ENCODE measurements around the gene NTN1.

Gene NTN1

GRCh38 chr17:9218911-9219310, 197.6 kb downstream of the NTN1 start:
- no peaks in the 10 kb centered on the region for H3K4me1 ChIP-seq (ENCODE audit: low read depth, poor library complexity, severe bottlenecking)
- H3K4me2 ChIP-seq = no peak overlapping the region
- TF ChIP-seq CTCF (conservative IDR thresholded peaks at IDR 0.05; ENCODE audit: low read depth, low read length) = no peak
- no peak overlapping the region for H3K9ac ChIP-seq
- H3K79me2 ChIP-seq (ENCODE audit: insufficient read depth, low read depth) = no peaks in the 10 kb centered on the region
- H4K20me1 ChIP-seq (ENCODE audit: insufficient read depth) = no peaks in the 10 kb centered on the region
- no peaks in the 10 kb centered on the region for H3K36me3 ChIP-seq (ENCODE audit: insufficient read depth)
- no peak overlapping the region for H3K4me3 ChIP-seq (IDR thresholded peaks at IDR 0.05; ENCODE audit: insufficient read depth, low read depth, low read length)
- H3K27me3 ChIP-seq (ENCODE audit: insufficient read depth, low read depth) = no peaks in the 10 kb centered on the region
- no peak overlapping the region for H3K27ac ChIP-seq
- H2AFZ ChIP-seq (ENCODE audit: low read depth) = no peak overlapping the region

- no peak overlapping the region for H3K4me3 ChIP-seq (IDR thresholded peaks at IDR 0.05; ENCODE audit: insufficient read depth, low read depth, low read length)
- no peak overlapping the region for H2AFZ ChIP-seq (ENCODE audit: low read depth)
- no peak overlapping the region for H3K9ac ChIP-seq
- H3K4me2 ChIP-seq = no peak overlapping the region
- H3K79me2 ChIP-seq (ENCODE audit: insufficient read depth, low read depth) = no peaks in the 10 kb centered on the region
- H3K27me3 ChIP-seq (ENCODE audit: insufficient read depth, low read depth) = no peaks in the 10 kb centered on the region
- no peaks in the 10 kb centered on the region for H3K36me3 ChIP-seq (ENCODE audit: insufficient read depth)
- TF ChIP-seq CTCF (conservative IDR thresholded peaks at IDR 0.05; ENCODE audit: low read depth, low read length) = no peak
- no peaks in the 10 kb centered on the region for H4K20me1 ChIP-seq (ENCODE audit: insufficient read depth)
- no peak overlapping the region for H3K27ac ChIP-seq
- no peaks in the 10 kb centered on the region for H3K4me1 ChIP-seq (ENCODE audit: low read depth, poor library complexity, severe bottlenecking)
Measured at GRCh38 chr17:9219631-9220397, 198.5 kb downstream of the NTN1 start.

GRCh38 chr17:9220398-9221146, 199.3 kb downstream of the NTN1 start:
- no peak overlapping the region for H3K27ac ChIP-seq
- no peaks in the 10 kb centered on the region for H3K79me2 ChIP-seq (ENCODE audit: insufficient read depth, low read depth)
- no peak overlapping the region for H3K9ac ChIP-seq
- no peak for TF ChIP-seq CTCF (conservative IDR thresholded peaks at IDR 0.05; ENCODE audit: low read depth, low read length)
- no peaks in the 10 kb centered on the region for H3K27me3 ChIP-seq (ENCODE audit: insufficient read depth, low read depth)
- H3K4me2 ChIP-seq = no peak overlapping the region
- no peak overlapping the region for H3K4me3 ChIP-seq (IDR thresholded peaks at IDR 0.05; ENCODE audit: insufficient read depth, low read depth, low read length)
- H3K36me3 ChIP-seq (ENCODE audit: insufficient read depth) = no peaks in the 10 kb centered on the region
- H3K4me1 ChIP-seq (ENCODE audit: low read depth, poor library complexity, severe bottlenecking) = no peaks in the 10 kb centered on the region
- H2AFZ ChIP-seq (ENCODE audit: low read depth) = no peak overlapping the region
- no peaks in the 10 kb centered on the region for H4K20me1 ChIP-seq (ENCODE audit: insufficient read depth)

DNA sequence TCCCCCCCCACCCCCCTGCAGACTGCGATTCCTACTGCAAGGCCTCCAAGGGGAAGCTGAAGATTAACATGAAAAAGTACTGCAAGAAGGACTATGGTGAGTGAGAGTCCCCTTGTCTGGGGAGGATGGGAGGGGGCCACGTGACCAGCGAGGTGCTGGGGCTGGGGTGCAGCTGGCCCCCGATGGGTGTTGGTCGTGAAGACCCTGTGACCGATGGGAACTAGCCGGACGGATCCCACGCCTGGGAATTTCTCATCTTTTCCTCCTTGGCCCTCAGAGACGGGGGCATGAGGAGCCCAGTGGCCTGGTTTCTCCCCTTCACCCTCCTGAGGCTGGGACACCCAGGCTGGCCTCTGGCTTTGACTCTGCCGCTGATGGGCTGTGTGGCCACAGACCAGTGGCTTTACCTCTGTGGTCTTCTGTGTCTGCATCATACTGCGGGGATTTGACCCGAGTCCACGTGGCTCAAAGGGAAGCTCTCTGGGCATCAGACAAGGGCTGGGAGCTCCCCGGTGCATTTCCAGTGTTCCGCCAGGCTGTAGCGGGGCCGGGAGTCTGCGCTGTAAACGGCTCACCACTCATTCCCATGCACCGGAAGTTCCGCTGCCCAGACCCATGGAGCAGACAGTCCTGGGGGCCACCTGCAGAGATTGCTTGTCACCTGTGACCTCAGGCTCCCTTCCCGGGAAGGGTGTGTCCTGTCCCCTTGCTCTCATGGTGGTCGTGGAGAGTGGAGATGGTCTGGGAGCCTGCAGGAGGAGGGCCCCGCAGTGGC, 200.0 kb downstream of the NTN1 start:
- Histone ChIP-seq H3K4me2 (no peak overlapping the region), H3K4me1 (ENCODE audit: low read depth, poor library complexity, severe bottlenecking) (no peaks in the 10 kb centered on the region), H3K27ac (no peak overlapping the region), H3K27me3 (ENCODE audit: insufficient read depth, low read depth) (no peaks in the 10 kb centered on the region), H3K79me2 (ENCODE audit: insufficient read depth, low read depth) (no peaks in the 10 kb centered on the region), H3K36me3 (ENCODE audit: insufficient read depth) (no peaks in the 10 kb centered on the region), H4K20me1 (ENCODE audit: insufficient read depth) (no peaks in the 10 kb centered on the region), H2AFZ (ENCODE audit: low read depth) (no peak overlapping the region), H3K9ac (no peak overlapping the region), H3K4me3 (IDR thresholded peaks at IDR 0.05; ENCODE audit: insufficient read depth, low read depth, low read length) (no peak overlapping the region)
- TF ChIP-seq CTCF (conservative IDR thresholded peaks at IDR 0.05; ENCODE audit: low read depth, low read length) = no peak

All from KMS-11 (cell line).